Skeletal muscle satellite cell (primary cell): ENCODE data around the gene CDC42BPB.

Source experiments
- H3K27me3 ChIP-seq: 2 replicates; pipeline ENCODE4 v1.7.0; 2013; ENCODE audit warnings: low read length; ENCODE audit not compliant: control insufficient read depth, insufficient read depth
- H3K36me3 ChIP-seq: 2 replicates; pipeline ENCODE4 v1.7.0; 2013; ENCODE audit warnings: mild to moderate bottlenecking, control low read depth, low read length; ENCODE audit not compliant: insufficient read depth
- H3K4me1 ChIP-seq: 2 replicates; pipeline ENCODE4 v1.7.0; 2013; ENCODE audit warnings: low read length; ENCODE audit not compliant: control insufficient read depth, insufficient read depth
- H3K4me2 ChIP-seq: 2 replicates; pipeline ENCODE4 v1.7.0; 2013; ENCODE audit warnings: mild to moderate bottlenecking, low read length
- H3K4me3 ChIP-seq: 2 replicates; pipeline ENCODE4 v1.7.0; 2013; ENCODE audit warnings: low read length
- H3K9ac ChIP-seq: 2 replicates; pipeline ENCODE4 v1.7.0; 2013; ENCODE audit warnings: mild to moderate bottlenecking, low read depth, low read length, moderate library complexity
- H3K9me3 ChIP-seq: replicated peaks from 2 replicates; pipeline ENCODE4 v1.7.0; 2013; ENCODE audit warnings: mild to moderate bottlenecking, control low read depth, low read length

CDC42BPB gene

DNA sequence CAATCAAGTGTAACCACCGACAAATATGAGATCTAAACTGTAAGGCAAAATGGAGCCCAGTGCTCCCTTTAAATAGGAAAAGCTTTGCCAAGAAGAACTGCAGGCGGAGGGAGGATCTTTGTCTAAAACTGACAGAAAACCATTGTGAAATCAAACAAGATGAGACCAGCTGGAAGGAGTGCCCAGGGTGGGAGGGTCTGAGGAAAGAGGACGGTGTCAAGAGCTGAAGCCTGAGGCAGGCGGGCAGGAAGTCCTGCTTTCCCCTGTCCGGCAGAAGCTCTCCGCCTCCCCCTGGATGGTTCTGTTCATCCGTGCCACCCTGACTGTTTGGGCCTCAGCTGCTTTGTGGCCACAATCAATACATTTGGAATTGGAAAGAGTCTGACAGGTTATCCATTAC, 37.5 kb downstream of the CDC42BPB start:
- Histone ChIP-seq H3K9me3 (no peaks in the 10 kb centered on the region), H3K4me2 (no peak overlapping the region), H3K9ac (no peak overlapping the region), H3K36me3 (no peaks in the 10 kb centered on the region), H3K4me1 (peaks cover 44% of the 10 kb centered on the region), H3K4me3 (no peak overlapping the region), H3K27me3 (no peaks in the 10 kb centered on the region)

DNA sequence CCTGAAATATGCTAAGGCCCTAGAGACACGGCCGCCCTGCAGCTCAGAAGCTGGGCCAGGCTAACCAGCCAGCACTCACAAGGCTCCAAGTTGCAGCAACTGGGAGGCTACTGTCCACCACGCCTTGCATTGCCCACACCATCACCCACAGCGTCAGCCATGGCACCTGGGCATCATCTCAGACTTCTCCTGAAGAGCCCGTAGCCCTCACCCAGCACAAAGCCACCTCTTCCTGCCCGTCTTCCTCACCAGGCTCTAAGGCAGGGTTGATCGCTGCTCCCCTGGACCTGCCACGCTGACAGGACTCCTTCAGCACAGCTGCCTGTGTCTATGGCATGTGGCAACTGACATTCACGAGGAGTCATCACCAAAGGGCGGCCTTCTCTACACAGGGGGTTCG, 38.1 kb downstream of the CDC42BPB start:
- Histone ChIP-seq H3K4me3 (no peak overlapping the region), H3K9ac (no peak overlapping the region), H3K4me2 (no peak overlapping the region), H3K36me3 (no peaks in the 10 kb centered on the region), H3K27me3 (no peaks in the 10 kb centered on the region), H3K4me1 (peaks cover 45% of the 10 kb centered on the region), H3K9me3 (no peaks in the 10 kb centered on the region)

DNA sequence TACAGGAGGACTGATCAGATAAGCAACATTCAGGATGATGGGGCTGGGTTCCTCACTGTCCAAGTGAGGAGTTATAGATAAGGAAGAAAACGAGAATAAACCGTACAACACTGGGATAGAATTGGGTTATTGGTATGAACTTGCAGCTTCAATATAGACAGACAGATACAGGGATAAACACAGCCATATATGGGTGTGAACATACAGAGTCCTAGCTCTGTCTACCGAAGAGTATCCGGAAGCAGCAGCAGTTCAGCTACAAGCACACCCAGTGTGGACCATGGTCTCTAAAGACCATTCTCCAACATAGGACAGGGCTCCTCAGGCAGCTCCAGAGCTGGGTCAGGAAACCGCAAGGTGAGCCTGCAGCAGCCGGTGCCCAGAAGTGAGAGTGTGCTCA, 40.8 kb downstream of the CDC42BPB start:
- H3K36me3 ChIP-seq: no peaks in the 10 kb centered on the region
- no peak overlapping the region for H3K4me3 ChIP-seq
- no peaks in the 10 kb centered on the region for H3K27me3 ChIP-seq

DNA sequence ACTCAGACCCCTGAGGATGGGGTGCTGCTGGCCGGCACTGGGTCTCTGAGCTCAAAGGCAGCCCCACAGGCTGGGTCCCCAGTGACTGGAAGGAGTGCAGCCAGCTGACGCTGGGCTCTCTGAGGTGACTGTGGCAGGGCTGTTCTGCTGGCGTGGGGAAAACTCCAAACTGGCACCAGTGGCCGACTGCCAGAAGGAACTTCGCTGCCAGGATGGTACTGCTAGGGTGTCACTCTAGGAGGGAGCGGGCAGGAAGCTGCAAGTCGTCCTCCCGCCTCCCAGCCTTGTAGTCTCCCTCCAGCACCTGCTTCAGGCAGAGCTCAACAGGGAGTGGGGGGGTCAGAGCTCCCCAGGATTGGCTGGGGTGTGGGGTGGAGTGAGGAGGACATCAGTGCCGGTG, 41.3 kb downstream of the CDC42BPB start:
- Histone ChIP-seq H3K4me1 (peaks cover 25% of the 10 kb centered on the region), H3K9ac (no peak overlapping the region), H3K4me2 (peak overlapping the region; percentile 38), H3K36me3 (no peaks in the 10 kb centered on the region), H3K27me3 (no peaks in the 10 kb centered on the region), H3K4me3 (no peak overlapping the region), H3K9me3 (no peaks in the 10 kb centered on the region)

More for the DNA sequence above, 40.8 kb downstream of the CDC42BPB start:
- Histone ChIP-seq H3K4me1 (peaks cover 23% of the 10 kb centered on the region), H3K9me3 (no peaks in the 10 kb centered on the region), H3K9ac (no peak overlapping the region), H3K4me2 (no peak overlapping the region)

DNA sequence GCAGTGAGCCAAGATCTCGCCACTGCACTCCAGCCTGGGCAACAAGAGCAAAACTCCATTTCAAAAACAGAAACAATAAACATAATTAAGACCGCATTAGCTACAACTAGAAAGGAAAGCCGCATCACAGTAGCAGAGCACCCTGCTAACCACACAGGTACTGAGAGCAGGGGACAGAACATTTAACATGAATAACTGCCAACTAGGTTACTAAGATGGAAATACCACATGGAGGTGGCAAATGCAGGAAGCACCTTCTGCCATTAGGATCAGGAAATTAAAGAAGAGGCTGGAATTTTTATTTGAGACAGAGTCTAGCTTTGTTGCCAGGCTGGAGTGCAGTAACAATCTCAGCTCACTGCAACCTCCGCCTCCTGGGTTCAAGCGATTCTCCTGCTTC, 41.9 kb downstream of the CDC42BPB start:
- Histone ChIP-seq H3K27me3 (no peaks in the 10 kb centered on the region), H3K36me3 (peaks cover 1% of the 10 kb centered on the region), H3K9ac (no peak overlapping the region), H3K4me2 (no peak overlapping the region), H3K4me1 (peaks cover 29% of the 10 kb centered on the region), H3K9me3 (no peaks in the 10 kb centered on the region), H3K4me3 (no peak overlapping the region)

DNA sequence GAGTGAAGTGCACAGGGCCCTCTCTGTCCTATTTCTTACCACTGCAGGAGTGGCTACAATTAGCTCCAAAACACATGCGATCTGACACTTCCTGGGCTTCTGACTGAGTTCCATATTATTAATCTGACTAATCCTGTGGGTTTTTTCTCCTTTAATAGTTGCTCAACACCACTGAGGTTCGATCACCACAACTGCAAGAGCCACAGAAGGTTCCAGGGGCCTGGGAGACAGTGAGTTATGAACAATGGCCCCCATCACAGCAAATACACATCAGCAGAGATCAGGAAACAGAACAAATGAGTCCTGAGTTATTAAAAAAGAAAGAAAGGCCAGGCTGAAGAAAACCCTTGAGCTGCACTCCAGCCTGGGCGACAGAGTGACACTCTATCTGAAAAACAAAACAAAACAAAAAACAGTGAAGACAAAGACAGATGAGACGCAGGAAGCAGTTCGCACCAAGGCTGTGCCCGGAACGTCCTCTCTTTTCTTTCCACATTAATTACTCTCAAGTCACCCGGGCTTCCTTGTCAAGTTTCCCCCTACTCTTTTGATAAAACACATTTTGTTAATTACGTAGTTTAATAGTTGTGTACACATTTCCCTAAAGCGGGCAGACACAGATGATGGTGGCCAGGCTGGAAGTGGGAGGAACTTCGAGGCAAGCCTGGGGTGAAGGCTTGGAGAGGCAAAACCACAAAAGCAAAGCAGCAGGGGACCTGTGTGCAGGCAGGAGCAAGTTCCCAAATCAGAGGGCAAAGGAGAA, 42.7 kb downstream of the CDC42BPB start:
- Histone ChIP-seq H3K9me3 (no peaks in the 10 kb centered on the region), H3K27me3 (no peaks in the 10 kb centered on the region), H3K4me1 (peaks cover 32% of the 10 kb centered on the region), H3K36me3 (peaks cover 8% of the 10 kb centered on the region), H3K9ac (peak overlapping the region; percentile 28), H3K4me3 (no peak overlapping the region), H3K4me2 (peak overlapping the region; percentile 60)

DNA sequence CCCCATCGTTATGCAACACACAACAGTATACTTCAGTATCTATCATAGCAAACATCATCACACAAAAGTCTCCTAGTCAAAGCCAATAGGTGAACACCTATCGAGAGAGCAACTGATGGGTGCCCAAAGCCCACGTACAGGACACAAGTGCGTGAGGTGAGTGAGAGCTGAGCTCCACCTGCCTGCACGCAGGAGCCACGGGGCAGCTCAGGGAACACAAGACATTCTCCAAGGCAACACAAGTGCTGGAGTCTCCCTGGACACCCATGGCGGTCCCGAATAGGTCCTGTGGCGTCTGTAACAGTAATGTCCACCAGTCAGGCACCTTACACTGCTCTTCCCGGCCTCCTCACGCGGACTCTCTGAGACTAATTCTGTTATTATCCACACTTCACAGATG, 44.3 kb downstream of the CDC42BPB start:
- no peak overlapping the region for H3K4me3 ChIP-seq
- H3K9ac ChIP-seq: no peak overlapping the region
- no peak overlapping the region for H3K4me2 ChIP-seq
- H3K36me3 ChIP-seq: peaks cover 25% of the 10 kb centered on the region
- no peaks in the 10 kb centered on the region for H3K9me3 ChIP-seq
- H3K27me3 ChIP-seq: no peaks in the 10 kb centered on the region
- H3K4me1 ChIP-seq: peaks cover 32% of the 10 kb centered on the region

DNA sequence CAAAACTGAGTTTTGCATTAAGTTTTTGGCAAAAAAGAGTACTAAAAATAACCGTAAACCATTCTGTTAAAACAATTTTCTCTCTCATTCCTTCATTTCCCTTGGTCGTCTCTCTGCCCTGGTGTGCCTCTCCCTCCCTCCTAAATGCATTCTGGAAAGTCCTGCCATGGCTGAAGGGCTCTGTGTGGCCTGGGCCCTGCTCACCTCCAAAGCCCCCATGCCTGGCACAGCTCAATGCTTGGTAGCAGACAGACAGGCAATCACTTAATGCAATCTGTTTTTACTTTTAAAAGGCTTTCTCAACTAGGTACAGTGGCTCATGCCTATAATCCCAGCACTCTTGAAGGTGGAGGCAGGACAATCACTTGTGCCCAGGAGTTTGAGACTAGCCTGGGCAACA, 47.8 kb downstream of the CDC42BPB start:
- Histone ChIP-seq H3K27me3 (no peaks in the 10 kb centered on the region), H3K4me2 (no peak overlapping the region), H3K4me1 (peaks cover 15% of the 10 kb centered on the region), H3K36me3 (peaks cover 38% of the 10 kb centered on the region), H3K9ac (no peak overlapping the region), H3K4me3 (no peak overlapping the region), H3K9me3 (no peaks in the 10 kb centered on the region)

DNA sequence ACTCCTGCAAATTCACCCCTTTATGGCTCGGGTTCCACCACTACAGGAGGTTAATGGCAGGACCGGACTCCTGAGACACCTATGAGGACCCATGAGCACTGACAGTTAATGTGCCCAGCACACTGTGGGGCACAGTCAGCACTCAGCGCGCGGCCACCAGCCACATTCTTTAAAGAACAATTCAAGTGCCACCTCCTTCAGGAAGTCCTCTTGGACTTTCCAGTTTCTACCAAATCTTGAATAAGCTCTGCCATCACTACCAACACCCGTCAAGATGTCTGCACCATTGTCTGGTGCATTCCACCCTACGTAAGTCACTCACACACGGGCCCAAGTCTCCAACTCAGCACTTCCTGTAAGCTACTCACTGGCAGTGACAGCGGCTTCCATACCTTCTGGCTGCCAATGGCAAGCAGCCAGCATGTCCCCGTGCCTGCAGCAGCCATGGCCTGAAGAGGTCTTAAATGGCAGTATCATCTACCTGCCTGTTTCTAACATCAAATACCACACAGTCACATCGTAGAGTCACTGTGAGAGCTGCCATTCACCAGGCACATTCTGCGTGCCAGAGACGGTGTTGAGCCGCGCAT, 48.5 kb downstream of the CDC42BPB start:
- H3K4me3 ChIP-seq: no peak overlapping the region
- H3K4me2 ChIP-seq: no peak overlapping the region
- H3K9me3 ChIP-seq: no peaks in the 10 kb centered on the region

DNA sequence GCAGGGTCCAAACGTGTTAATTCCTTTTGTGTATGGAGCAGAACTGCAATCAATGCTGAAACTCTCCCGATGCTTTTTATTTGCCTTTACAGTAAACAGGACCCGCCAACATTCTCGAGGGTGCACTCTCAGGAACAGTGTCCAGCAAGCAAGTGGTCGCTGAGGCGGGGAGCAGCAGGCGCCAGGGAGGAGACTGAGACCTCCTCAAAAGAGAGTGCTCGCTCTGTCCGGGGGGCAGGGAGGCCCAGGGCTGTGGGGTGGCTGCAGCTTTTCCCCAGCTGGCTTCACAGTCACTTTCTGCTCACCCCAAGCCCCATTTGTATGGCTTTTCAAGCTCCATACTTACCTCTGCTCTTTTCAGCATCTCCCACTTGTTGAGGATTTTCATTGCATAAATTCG, 49.2 kb downstream of the CDC42BPB start:
- Histone ChIP-seq H3K4me3 (no peak overlapping the region), H3K9me3 (no peaks in the 10 kb centered on the region), H3K27me3 (no peaks in the 10 kb centered on the region), H3K9ac (no peak overlapping the region), H3K4me2 (no peak overlapping the region), H3K36me3 (peaks cover 51% of the 10 kb centered on the region), H3K4me1 (peaks cover 9% of the 10 kb centered on the region)

More for the DNA sequence above, 48.5 kb downstream of the CDC42BPB start:
- peaks cover 45% of the 10 kb centered on the region for H3K36me3 ChIP-seq
- H3K27me3 ChIP-seq: no peaks in the 10 kb centered on the region
- no peak overlapping the region for H3K9ac ChIP-seq
- H3K4me1 ChIP-seq: peaks cover 9% of the 10 kb centered on the region

DNA sequence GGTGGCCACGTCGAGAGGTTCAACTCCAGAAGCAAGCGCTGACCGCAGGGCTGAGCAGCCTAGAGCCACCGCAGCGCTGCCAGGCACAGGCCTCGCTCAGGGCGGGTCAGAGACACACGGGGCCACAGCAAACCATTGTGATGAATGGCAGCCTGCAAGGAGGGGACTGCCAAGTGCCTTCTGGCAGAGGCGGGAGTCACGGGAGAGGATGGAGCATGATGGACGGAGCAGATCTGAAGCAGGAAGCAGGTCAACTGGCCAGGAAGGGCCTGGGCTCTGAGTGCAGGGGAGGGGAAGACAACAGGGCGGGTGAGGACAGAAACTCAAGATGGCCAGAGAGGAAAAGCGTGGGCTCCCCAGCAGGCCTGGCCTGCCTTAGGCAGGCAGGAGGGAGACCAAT, 49.8 kb downstream of the CDC42BPB start:
- Histone ChIP-seq H3K27me3 (no peaks in the 10 kb centered on the region), H3K9ac (no peak overlapping the region), H3K9me3 (no peaks in the 10 kb centered on the region), H3K4me3 (no peak overlapping the region), H3K4me2 (no peak overlapping the region), H3K36me3 (peaks cover 57% of the 10 kb centered on the region), H3K4me1 (peaks cover 9% of the 10 kb centered on the region)

DNA sequence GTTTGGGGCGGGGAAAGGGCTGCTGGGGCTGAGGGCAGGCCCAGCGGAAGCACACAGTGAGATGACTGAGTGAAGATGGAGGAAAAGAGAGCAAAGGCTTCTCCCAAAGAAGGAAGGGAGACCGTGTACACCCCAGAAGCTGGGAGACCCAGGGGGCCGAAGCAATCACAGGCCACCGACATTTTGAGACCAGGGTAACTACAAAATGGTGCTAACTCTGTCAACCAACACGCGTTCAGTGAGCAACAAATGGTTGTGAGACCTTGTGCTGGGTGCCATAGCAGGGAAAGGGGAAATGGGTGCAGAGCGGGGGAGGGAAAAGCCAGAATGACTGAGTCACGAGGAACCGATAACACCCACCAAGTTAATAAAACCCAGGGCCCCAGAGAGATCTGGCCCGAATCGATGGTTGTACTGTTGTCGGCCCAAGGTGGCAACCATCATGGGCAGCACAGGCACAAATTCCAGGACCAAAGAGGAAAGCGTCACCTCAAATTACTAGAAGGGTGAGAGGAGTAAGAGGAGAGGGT, 50.3 kb downstream of the CDC42BPB start:
- Histone ChIP-seq H3K4me1 (peaks cover 9% of the 10 kb centered on the region), H3K27me3 (no peaks in the 10 kb centered on the region), H3K36me3 (peaks cover 62% of the 10 kb centered on the region), H3K4me3 (no peak overlapping the region), H3K4me2 (no peak overlapping the region), H3K9me3 (no peaks in the 10 kb centered on the region), H3K9ac (no peak overlapping the region)
